HG03442 (cell line): ENCODE measurements around the gene LMTK3.
"Not testable (repeated sequence)": the region's sequence is repeated elsewhere in the genome, so short reads cannot be mapped to it uniquely, and the experiment has no call there.

Experiments
- ATAC-seq: cut with Tn5 transposase; IDR thresholded peaks from one replicate; pipeline ENCODE4 v1.9.1; 2021; ENCODE audit warnings: mild to moderate bottlenecking, moderate library complexity; ENCODE audit not compliant: unreplicated experiment

Gene LMTK3

DNA sequence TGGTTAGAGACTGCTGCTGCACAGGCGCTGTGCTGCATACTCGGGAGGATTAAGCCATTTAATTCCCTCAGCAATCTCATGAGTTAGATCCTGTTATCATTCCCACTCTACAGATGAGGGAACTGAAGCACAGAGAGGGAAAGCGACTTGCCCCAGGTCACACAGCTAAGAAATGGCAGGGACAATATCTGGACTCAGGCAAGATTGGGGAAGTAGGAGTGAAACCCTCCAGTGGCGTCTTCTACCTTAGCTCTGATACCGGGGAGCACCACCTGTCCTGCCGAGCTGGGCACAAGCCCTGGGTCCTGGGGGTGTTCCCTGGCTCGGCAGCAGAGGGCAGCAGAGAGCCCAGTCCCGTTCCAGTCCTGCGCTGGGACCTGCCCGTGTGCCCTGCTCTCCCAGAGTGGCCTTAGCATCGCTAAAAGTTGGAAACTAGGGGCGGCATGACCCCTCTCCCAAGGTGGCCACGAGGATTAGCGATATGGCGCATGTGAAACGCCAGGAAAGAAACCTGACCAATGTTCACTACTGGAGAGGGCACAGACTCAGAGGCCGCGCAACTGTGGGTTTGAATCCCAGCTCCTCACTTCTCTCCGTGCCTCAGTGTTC is 21.9 kb downstream of the LMTK3 start:
- no peak for ATAC-seq

DNA sequence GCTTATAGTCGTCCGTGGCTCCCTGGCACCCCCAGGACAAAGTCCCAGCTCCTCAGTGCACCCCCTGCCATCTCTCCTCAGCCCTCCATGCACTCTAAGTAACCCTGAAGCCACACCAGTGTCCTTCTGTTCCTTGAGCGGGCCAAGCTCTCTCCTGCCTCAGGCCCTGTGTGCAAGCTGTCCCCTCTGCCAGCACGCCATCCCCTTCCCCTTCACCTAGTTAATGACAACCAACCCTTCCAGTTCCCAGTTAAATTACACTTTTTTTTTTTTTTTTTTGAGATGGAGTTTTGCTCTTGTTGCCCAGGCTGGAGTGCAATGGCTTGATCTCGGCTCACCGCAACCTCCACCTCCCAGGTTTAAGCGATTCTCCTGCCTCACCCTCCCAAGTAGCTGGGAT is 23.2 kb downstream of the LMTK3 start:
- not testable (repeated sequence) for ATAC-seq

DNA sequence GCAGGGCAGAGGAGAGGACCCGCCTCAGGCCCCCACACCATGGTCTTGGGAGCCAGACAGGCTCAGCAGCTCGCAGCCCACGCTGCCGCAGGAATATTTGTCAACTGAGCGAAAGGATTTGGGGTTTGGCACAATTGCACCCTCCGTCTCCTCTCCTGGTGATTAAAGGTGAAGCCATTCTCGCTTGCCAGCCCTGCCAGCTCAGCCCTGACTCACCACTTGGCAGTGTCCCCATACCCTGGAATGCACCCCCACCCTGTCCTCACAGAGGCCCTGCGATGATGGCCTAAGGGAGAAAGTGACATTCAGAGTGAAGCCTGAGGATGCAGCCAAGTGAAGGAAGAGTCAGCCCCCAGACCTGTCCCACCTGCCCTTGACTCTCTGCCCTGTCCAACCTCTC is 23.7 kb downstream of the LMTK3 start:
- ATAC-seq: no peak

- ATAC-seq: no peak
Measured at GRCh38 chr19:48487544-48487943, 24.1 kb downstream of the LMTK3 start.

GRCh38 chr19:48486706-48487105 is 24.9 kb downstream of the LMTK3 start:
- ATAC-seq: not testable (repeated sequence)

GRCh38 chr19:48484931-48485612 is 26.6 kb downstream of the LMTK3 start:
- no peak for ATAC-seq

- no peak for ATAC-seq
Measured at GRCh38 chr19:48484247-48484893, 27.3 kb downstream of the LMTK3 start.

DNA sequence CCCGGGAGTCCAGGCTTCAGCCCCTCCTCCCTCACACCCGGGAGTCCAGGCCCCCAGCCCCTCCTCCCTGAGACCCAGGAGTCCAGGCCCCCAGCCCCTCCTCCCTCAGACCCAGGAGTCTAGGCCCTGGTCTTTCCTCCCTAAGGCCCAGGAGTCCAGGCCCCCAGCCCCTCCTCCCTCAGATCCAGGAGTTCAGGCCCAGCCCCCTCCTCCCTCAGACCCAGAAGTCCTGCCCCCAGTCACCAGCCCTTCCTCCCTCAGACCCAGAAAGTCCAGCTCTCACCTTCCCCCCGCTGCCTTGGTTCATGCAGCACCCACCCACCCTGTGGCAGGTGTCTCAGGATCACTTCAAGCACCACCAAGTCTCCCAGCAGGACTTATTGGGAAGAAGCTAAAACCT is 28.3 kb downstream of the LMTK3 start:
- ATAC-seq: no peak

GRCh38 chr19:48481846-48482639 is 29.6 kb downstream of the LMTK3 start:
- no peak for ATAC-seq

DNA sequence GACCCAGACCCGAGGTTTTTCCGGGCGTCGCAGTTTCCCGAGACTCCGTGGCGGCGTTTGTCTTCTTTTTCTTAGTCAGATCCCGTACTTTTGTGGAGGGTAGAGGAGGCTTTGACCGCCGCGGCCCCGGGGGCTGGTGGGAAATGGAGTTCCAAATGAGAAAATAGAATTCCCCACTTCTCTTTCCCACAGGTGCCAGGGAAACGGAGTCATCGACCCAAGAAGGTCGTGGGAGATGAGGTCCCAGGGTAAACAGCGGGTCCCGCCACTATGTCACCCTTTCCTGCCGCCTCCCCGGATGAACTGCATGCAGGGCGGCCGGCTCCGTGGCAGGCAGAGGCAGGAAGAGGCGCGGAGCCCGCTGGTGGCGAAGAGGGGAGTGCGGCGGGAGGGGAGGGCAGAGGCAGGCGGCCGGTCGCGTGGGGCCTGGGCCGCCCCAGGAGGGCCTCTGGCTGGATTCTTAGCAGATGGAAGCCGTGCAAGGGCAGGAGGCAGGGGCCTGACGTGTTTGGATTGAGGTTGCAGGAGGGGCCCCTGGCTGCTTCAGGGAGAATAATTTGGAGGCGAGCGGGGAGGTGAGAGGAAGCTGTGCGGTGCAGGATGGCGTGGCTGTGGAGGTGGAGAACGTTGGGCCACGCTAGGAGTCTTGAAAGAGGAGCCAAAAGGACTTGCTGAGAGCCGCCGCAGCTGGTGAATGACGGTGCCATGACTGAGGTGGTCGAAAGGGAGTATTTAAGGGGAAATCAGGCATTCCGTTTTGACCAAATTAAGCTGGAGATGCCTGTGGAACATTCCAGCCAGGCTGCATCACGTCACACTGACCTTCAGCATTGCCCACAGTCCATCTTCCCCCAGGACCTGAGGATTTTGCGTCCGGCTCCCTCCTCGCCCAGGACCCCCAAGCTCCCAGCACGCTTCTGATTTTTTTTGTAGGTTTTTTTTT is 30.8 kb downstream of the LMTK3 start:
- ATAC-seq: no peak

GRCh38 chr19:48480183-48480557 is 31.5 kb downstream of the LMTK3 start:
- no peak for ATAC-seq

DNA sequence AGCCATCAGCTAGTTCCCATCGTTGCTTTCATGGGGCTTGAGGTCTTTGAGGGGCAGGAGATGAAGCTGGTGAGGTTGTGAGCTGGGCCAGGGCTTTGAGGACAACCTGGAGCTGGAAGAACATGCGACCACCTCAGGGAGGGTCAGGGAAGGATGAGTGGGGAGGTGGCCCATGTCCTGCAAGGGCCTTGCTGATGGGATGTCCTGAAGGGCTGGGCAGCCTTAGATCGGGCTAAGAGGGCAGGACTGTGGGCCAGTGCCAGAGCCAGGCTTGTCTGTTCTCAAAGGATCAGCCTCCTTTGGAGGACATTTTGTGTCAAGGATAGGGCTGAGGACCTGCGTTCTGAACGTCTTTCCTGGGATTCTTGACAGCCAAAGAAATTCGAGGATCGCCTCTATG is 31.9 kb downstream of the LMTK3 start:
- no peak for ATAC-seq

GRCh38 chr19:48478339-48479256 is 33.0 kb downstream of the LMTK3 start:
- ATAC-seq: no peak

DNA sequence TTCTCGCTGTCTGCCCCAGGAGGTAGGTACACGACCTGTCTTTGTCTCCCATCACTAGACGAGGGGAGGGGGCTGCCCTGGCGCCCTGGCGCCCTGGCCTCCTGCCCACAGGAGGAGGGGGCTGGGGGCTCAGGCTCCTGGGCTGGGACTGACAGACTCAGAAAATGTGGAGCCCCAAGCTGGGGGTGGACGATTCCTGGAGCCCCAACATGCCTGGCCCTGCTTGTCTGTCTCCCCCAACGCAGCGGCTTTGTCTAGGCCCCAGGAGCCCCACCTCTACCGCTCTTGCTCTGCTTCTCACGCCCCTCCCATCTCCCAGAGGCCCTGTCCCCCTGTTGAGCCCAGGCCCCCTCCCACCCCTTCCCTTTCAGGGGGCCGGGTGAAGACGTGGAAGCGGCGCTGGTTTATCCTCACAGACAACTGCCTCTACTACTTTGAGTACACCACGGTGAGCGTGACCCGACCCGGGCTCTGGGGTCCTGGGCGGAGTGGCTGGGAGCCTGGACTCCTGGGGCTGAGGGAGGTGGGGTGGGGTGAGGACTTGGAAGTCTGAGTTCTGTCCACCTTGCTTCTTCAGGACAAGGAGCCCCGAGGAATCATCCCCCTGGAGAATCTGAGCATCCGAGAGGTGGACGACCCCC is 33.8 kb downstream of the LMTK3 start:
- ATAC-seq: no peak

GRCh38 chr19:48477067-48477685 is 34.5 kb downstream of the LMTK3 start:
- no peak for ATAC-seq

DNA sequence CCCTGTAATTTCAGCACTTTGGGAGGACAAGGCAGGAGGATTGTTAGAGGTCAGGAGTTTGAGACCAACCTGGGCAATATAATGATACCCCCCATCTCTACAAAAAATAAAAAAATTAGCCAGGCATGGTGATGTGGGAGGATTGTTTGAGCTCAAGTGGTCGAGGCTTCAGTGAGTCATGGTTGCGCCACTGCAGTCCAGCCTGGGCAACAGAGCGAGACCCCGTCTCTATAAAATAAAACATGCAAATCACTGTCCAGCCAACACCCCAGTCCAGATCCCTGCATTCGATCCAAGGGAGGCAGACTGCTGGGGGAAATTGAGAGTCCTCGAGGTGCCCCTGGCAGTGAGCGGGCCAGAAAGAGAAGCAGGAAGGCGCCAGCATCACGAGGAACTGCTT is 35.5 kb downstream of the LMTK3 start:
- ATAC-seq: no peak

GRCh38 chr19:48475369-48476068 is 36.1 kb downstream of the LMTK3 start:
- no peak for ATAC-seq

GRCh38 chr19:48474084-48474592 is 37.5 kb downstream of the LMTK3 start:
- ATAC-seq: no peak
